ENCODE measurements around the gene CYTH4.

The CYTH4 gene

DNA sequence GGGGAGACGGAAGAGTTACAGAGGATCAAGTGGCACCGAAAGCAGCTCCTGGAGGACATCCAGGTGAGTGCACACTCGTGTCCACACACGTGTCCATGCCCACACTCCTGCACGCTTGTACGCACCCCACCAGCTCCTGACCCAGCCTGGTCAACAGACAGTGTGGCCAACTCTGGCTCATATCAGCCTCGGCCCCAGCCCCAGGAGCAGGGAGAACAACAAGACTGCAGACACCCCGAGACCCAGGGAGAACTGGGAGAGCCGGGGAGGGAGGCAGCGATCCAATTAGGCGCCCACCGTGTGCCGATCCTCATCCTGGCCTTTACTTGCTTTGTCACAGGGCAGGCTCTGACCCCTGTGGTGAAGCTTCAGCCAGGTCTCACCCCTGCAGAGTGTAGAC lies 10.3 kb downstream of the CYTH4 start:
- no peaks in the 10 kb centered on the region for H3K36me3 ChIP-seq
- no peaks in the 10 kb centered on the region for H3K27me3 ChIP-seq (ENCODE audit: insufficient read depth, low read depth, severe bottlenecking)
- H3K4me3 ChIP-seq (ENCODE audit: low read depth, low read length), result no peak overlapping the region
- no peak overlapping the region for H3K27ac ChIP-seq
- no peaks in the 10 kb centered on the region for H3K9me3 ChIP-seq (ENCODE audit: severe bottlenecking)
- TF ChIP-seq, protein P1, sequence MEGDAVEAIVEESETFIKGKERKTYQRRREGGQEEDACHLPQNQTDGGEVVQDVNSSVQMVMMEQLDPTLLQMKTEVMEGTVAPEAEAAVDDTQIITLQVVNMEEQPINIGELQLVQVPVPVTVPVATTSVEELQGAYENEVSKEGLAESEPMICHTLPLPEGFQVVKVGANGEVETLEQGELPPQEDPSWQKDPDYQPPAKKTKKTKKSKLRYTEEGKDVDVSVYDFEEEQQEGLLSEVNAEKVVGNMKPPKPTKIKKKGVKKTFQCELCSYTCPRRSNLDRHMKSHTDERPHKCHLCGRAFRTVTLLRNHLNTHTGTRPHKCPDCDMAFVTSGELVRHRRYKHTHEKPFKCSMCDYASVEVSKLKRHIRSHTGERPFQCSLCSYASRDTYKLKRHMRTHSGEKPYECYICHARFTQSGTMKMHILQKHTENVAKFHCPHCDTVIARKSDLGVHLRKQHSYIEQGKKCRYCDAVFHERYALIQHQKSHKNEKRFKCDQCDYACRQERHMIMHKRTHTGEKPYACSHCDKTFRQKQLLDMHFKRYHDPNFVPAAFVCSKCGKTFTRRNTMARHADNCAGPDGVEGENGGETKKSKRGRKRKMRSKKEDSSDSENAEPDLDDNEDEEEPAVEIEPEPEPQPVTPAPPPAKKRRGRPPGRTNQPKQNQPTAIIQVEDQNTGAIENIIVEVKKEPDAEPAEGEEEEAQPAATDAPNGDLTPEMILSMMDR (IDR thresholded peaks at IDR 0.05; ENCODE audit: low read depth, low read length), result no peak
- DNase-seq, result no peak

DNA sequence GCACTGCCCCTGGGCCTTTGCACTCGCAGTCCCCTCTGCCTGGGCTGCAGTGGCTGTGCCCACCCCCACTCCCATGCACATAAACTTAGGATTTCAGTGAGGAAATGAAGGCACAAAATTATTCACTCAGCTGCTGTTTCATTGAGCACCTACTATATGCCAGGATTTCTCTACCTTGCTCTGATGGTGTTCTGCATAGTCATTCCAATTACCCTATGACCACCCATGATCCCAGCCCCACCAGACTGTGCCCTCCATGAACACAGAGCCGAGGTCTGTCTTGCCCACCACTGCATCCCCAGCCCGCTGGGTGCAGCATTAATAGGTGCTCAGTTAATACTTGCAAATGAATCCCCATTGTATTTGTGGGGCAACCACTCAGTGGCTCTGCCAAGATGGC lies 10.9 kb downstream of the CYTH4 start:
- Histone ChIP-seq H3K27me3 (ENCODE audit: insufficient read depth, low read depth, severe bottlenecking) (no peaks in the 10 kb centered on the region), H3K4me3 (ENCODE audit: low read depth, low read length) (no peak overlapping the region), H3K9me3 (ENCODE audit: severe bottlenecking) (no peaks in the 10 kb centered on the region), H3K36me3 (no peaks in the 10 kb centered on the region), H3K27ac (no peak overlapping the region)
- no peak for DNase-seq
- TF ChIP-seq, protein P1 (IDR thresholded peaks at IDR 0.05; ENCODE audit: low read depth, low read length), result no peak

DNA sequence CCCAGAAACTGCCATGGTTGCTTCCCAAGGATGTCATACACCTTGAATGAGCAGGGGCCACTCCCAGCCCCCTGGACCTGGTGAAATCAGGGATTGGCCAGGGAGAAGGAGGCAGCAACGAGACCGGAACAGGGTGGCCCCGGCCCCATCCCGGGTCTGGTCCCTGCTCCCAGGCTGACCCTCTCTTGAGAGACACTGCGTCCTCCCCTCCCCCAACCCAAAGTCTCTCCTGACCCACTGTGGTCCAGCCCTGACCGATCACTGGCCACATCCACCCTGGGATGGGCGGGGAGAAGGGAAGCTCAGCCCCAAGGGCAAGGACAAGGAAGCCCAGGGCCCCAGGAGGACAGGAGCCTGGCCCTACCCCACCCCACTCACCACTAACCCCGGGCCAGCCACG lies 12.4 kb downstream of the CYTH4 start:
- no peaks in the 10 kb centered on the region for H3K9me3 ChIP-seq (ENCODE audit: severe bottlenecking)
- TF ChIP-seq, protein P1 (IDR thresholded peaks at IDR 0.05; ENCODE audit: low read depth, low read length), result no peak
- no peak overlapping the region for H3K27ac ChIP-seq
- no peak for DNase-seq
- no peak overlapping the region for H3K4me3 ChIP-seq (ENCODE audit: low read depth, low read length)
- no peaks in the 10 kb centered on the region for H3K27me3 ChIP-seq (ENCODE audit: insufficient read depth, low read depth, severe bottlenecking)
- no peaks in the 10 kb centered on the region for H3K36me3 ChIP-seq

DNA sequence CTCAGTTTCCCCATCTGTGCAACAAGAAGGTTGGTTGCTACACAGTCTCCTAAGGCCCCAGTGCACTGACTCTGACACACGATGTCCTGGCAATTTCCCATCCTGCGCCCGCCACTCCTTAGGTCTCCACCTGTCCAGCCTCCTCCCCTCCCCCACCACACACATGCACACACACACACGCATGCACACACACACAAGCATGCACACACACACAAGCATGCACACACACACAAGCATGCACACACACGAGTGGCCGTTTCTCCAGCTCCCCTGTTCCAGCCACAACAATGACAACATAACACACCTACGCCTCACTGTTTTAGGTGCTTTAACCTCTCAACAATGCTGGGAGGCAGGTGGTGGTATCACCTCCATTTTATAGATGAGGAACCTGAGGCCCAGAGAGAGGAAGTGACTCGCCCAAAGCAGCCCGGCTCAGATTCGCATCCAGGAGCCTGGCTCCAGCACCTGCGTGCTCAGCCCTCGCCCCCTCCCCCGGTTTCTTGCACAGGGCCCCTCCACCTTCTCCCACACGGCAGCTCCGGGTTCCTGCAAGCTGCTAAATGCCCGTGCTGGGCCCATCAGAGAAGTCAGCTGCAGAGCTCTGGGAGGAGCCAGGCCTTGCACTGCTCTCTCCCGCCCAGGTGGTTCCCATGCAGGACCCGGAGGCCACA lies 13.0 kb downstream of the CYTH4 start:
- no peaks in the 10 kb centered on the region for H3K36me3 ChIP-seq
- no peak overlapping the region for H3K4me3 ChIP-seq (ENCODE audit: low read depth, low read length)
- H3K9me3 ChIP-seq (ENCODE audit: severe bottlenecking), result no peaks in the 10 kb centered on the region
- no peak overlapping the region for H3K27ac ChIP-seq
- H3K27me3 ChIP-seq (ENCODE audit: insufficient read depth, low read depth, severe bottlenecking), result no peaks in the 10 kb centered on the region
- no peak for DNase-seq
- TF ChIP-seq, protein P1 (IDR thresholded peaks at IDR 0.05; ENCODE audit: low read depth, low read length), result no peak

DNA sequence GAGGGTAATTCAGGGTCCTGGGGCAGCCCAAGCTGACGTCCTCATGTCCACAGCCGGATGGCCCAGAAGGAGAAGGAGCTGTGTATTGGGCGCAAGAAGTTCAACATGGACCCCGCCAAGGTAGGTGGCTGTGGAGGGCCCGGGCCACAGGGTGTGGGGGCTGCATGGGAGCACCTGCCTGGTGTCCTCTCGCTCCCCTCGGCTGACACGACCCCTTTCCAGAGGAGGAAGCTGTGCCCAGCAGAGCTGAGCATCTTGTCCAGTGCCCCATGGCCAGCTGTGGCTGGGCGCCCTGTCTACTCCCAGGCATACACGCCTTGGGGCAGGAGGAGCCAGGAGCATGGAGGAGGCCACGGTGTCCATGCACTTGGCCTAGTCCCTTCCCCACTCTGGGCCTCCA lies 13.6 kb downstream of the CYTH4 start:
- Histone ChIP-seq H3K27ac (no peak overlapping the region), H3K36me3 (no peaks in the 10 kb centered on the region), H3K27me3 (ENCODE audit: insufficient read depth, low read depth, severe bottlenecking) (no peaks in the 10 kb centered on the region), H3K9me3 (ENCODE audit: severe bottlenecking) (no peaks in the 10 kb centered on the region), H3K4me3 (ENCODE audit: low read depth, low read length) (no peak overlapping the region)
- no peak for DNase-seq
- TF ChIP-seq, protein P1 (IDR thresholded peaks at IDR 0.05; ENCODE audit: low read depth, low read length), result no peak
